H9 (cell line): ENCODE measurements around the gene XXYLT1. TPM values are rescaled to one million over a fixed set of nuclear protein-coding genes. Genes with fewer than 3 reads are reported as not detected.
A peak's percentile ranks its signal among the peaks of the same experiment; 100 is the strongest.

ENCODE experiments used
- DNase-seq: peaks from one replicate; pipeline ENCODE4 v3.0.0-alpha.2; 2017
- H2AFZ ChIP-seq: one replicate; pipeline ENCODE4 v1.6.1; 2013; ENCODE audit warnings: mild to moderate bottlenecking, low read length, control low read depth, moderate library complexity
- H2AK5ac ChIP-seq: 2 replicates; pipeline ENCODE4 v1.6.1; 2013; ENCODE audit warnings: low read length, control low read depth, mixed read lengths; ENCODE audit not compliant: insufficient read length
- H2BK120ac ChIP-seq: one replicate; pipeline ENCODE4 v1.6.1; 2013; ENCODE audit warnings: low read depth, mild to moderate bottlenecking, low read length, control low read depth, inconsistent platforms; ENCODE audit not compliant: poor library complexity, severe bottlenecking
- H2BK12ac ChIP-seq: 2 replicates; pipeline ENCODE4 v1.6.1; 2013; ENCODE audit warnings: low read length, control low read depth, mixed read lengths, low read depth; ENCODE audit not compliant: insufficient read length
- H2BK15ac ChIP-seq: 2 replicates; pipeline ENCODE4 v1.6.1; 2013; ENCODE audit warnings: low read depth, low read length, control low read depth
- H2BK20ac ChIP-seq: one replicate; pipeline ENCODE4 v1.6.1; 2013; ENCODE audit warnings: low read depth, mild to moderate bottlenecking, low read length, control low read depth, inconsistent platforms; ENCODE audit not compliant: poor library complexity, severe bottlenecking
- H2BK5ac ChIP-seq: 2 replicates; pipeline ENCODE4 v1.6.1; 2013; ENCODE audit warnings: low read length, control low read depth, mixed read lengths; ENCODE audit not compliant: insufficient read length
- H3K14ac ChIP-seq: 2 replicates; pipeline ENCODE4 v1.6.1; 2013; ENCODE audit warnings: low read length, control low read depth; ENCODE audit not compliant: insufficient read depth
- H3K18ac ChIP-seq: 2 replicates; pipeline ENCODE4 v1.6.1; 2013; ENCODE audit warnings: low read depth, mild to moderate bottlenecking, mixed read lengths, low read length, control low read depth; ENCODE audit not compliant: insufficient read length
- H3K23ac ChIP-seq: 2 replicates; pipeline ENCODE4 v1.6.1; 2013; ENCODE audit warnings: low read length, control low read depth, mixed read lengths, low read depth; ENCODE audit not compliant: insufficient read length
- H3K23me2 ChIP-seq: 2 replicates; pipeline ENCODE4 v1.6.1; 2013; ENCODE audit warnings: low read depth, mild to moderate bottlenecking, mixed read lengths, low read length, control low read depth; ENCODE audit not compliant: insufficient read length, poor library complexity, severe bottlenecking
- H3K27ac ChIP-seq: 2 replicates; pipeline ENCODE4 v1.5.1; 2013; ENCODE audit warnings: low read length, control low read depth, mixed read lengths, low read depth; ENCODE audit not compliant: insufficient read length
- H3K27me3 ChIP-seq: 2 replicates; pipeline ENCODE4 v1.6.1; 2013; ENCODE audit warnings: low read length, control low read depth, inconsistent platforms; ENCODE audit not compliant: insufficient read depth
- H3K4ac ChIP-seq: 2 replicates; pipeline ENCODE4 v1.6.1; 2013; ENCODE audit warnings: low read depth, mild to moderate bottlenecking, control low read depth, inconsistent platforms, low read length, moderate library complexity
- H3K4me1 ChIP-seq: 2 replicates; pipeline ENCODE4 v1.6.1; 2013; ENCODE audit warnings: low read length, control low read depth, inconsistent platforms; ENCODE audit not compliant: insufficient read depth
- H3K4me2 ChIP-seq: 2 replicates; pipeline ENCODE4 v1.6.1; 2013; ENCODE audit warnings: low read length, control low read depth, mixed read lengths; ENCODE audit not compliant: insufficient read length, insufficient read depth
- H3K56ac ChIP-seq: 2 replicates; pipeline ENCODE4 v1.6.1; 2013; ENCODE audit warnings: low read depth, mild to moderate bottlenecking, mixed read lengths, low read length, control low read depth; ENCODE audit not compliant: insufficient read length
- H3K79me1 ChIP-seq: 2 replicates; pipeline ENCODE4 v1.6.1; 2013; ENCODE audit warnings: low read depth, mild to moderate bottlenecking, moderate library complexity, low read length, control low read depth, inconsistent platforms; ENCODE audit not compliant: insufficient read depth, poor library complexity, severe bottlenecking
- H3K79me2 ChIP-seq: 2 replicates; pipeline ENCODE4 v1.6.1; 2013; ENCODE audit warnings: low read length, control low read depth, inconsistent platforms; ENCODE audit not compliant: insufficient read depth
- H3K9ac ChIP-seq: 2 replicates; pipeline ENCODE4 v1.6.1; 2013; ENCODE audit warnings: low read length, control low read depth, mixed read lengths; ENCODE audit not compliant: insufficient read length; ENCODE audit errors: extremely low read depth
- H3K9me3 ChIP-seq: one replicate; pipeline ENCODE4 v1.6.1; 2013; ENCODE audit warnings: low read depth, low read length, inconsistent platforms; ENCODE audit not compliant: control insufficient read depth
- H3T11ph ChIP-seq: one replicate; pipeline ENCODE4 v1.6.1; 2013; ENCODE audit warnings: mild to moderate bottlenecking, low read length, control low read depth, inconsistent platforms
- H4K20me1 ChIP-seq: one replicate; pipeline ENCODE4 v1.6.1; 2013; ENCODE audit not compliant: control insufficient read depth, insufficient read length, insufficient read depth
- H4K5ac ChIP-seq: 2 replicates; pipeline ENCODE4 v1.6.1; 2013; ENCODE audit warnings: low read depth, mild to moderate bottlenecking, mixed read lengths, low read length, control low read depth; ENCODE audit not compliant: insufficient read length
- H4K8ac ChIP-seq: replicated peaks from 2 replicates; pipeline ENCODE4 v1.6.1; 2013; ENCODE audit warnings: low read length, control low read depth, mixed read lengths, low read depth; ENCODE audit not compliant: insufficient read length
- H4K91ac ChIP-seq: 2 replicates; pipeline ENCODE4 v1.6.1; 2013; ENCODE audit warnings: low read depth, mild to moderate bottlenecking, moderate library complexity, mixed read lengths, low read length, control low read depth; ENCODE audit not compliant: insufficient read length
- H3K27ac Mint-ChIP-seq, 3 experiments: 2 replicates in 2 of 3; 3 replicates in 1 of 3; pipeline ENCODE4 v1.8.0; 2020 to 2021; ENCODE audit warnings: mixed read lengths in 3 of 3, mild to moderate bottlenecking in 1 of 3, moderate library complexity in 1 of 3
- H3K27me3 Mint-ChIP-seq: 2 replicates; pipeline ENCODE4 v1.8.0; 2021; ENCODE audit warnings: low read depth, mild to moderate bottlenecking, moderate library complexity, mixed read lengths
- H3K36me3 Mint-ChIP-seq, 3 experiments: 2 replicates in 2 of 3; 3 replicates in 1 of 3; pipeline ENCODE4 v1.8.0; 2020 to 2021; ENCODE audit warnings: low read depth in 3 of 3, mixed read lengths in 3 of 3; ENCODE audit not compliant: insufficient read depth in 1 of 3
- H3K4me1 Mint-ChIP-seq, 2 experiments: 2 replicates each; pipeline ENCODE4 v1.8.0; 2020; ENCODE audit warnings: mixed read lengths in 2 of 2
- H3K4me3 Mint-ChIP-seq, 2 experiments: 2 replicates in 1 of 2; 3 replicates in 1 of 2; pipeline ENCODE4 v1.8.0; 2020 to 2021; ENCODE audit warnings: mild to moderate bottlenecking in 2 of 2, mixed read lengths in 2 of 2, moderate library complexity in 1 of 2
- H3K9me3 Mint-ChIP-seq, 2 experiments: 2 replicates in 1 of 2; 3 replicates in 1 of 2; pipeline ENCODE4 v1.8.0; 2020; ENCODE audit warnings: mild to moderate bottlenecking in 2 of 2, mixed read lengths in 2 of 2, moderate library complexity in 1 of 2
- CTCF ChIP-seq: fragments of 200-600 bp; sonication (generic); conservative IDR thresholded peaks from 3 replicates; pipeline ENCODE4 v1.8.0; 2021; ENCODE audit warnings: antibody characterized with exemption, mild to moderate bottlenecking
- WGBS: extraction: QIAGEN DNeasy Blood & Tissue Kit; methylation state at CpG from one replicate; pipeline ENCODE4 v1.1.7; 2013; ENCODE audit warnings: missing lambda C conversion rate, low lambda C conversion rate, mixed read lengths; ENCODE audit not compliant: insufficient read length; ENCODE audit errors: extremely low coverage; 5-methylcytosine and 5-hydroxymethylcytosine counted together
- total RNA-seq: library from RNA; stranded (reverse); gene quantifications from 2 replicates; pipeline ENCODE4 v1.2.1, GENCODE V29; 2021

The XXYLT1 gene
- total RNA-seq, 1 experiment from 2014 or later: 22.7 TPM

- Histone ChIP-seq H3K23ac (no peak overlapping the region), H2BK120ac (no peak overlapping the region), H2BK5ac (no peak overlapping the region), H2BK20ac (no peak overlapping the region), H3K18ac (no peak overlapping the region), H3K4me2 (no peak overlapping the region), H3K9ac (no peak overlapping the region), H2AFZ (no peak overlapping the region), H3T11ph (no peak overlapping the region), H4K91ac (no peak overlapping the region), H3K27me3 (no peaks in the 10 kb centered on the region), H4K8ac (no peak overlapping the region), H3K79me1 (no peaks in the 10 kb centered on the region), H3K27ac (no peak overlapping the region), H3K9me3 (no peaks in the 10 kb centered on the region), H3K79me2 (no peaks in the 10 kb centered on the region), H3K14ac (no peak overlapping the region), H3K4ac (no peak overlapping the region), H3K23me2 (no peaks in the 10 kb centered on the region), H2BK12ac (no peak overlapping the region), H3K56ac (no peak overlapping the region), H2AK5ac (no peak overlapping the region), H4K20me1 (no peaks in the 10 kb centered on the region), H3K4me1 (peaks cover 17% of the 10 kb centered on the region; the same call in 1 of the 2 replicates), H2BK15ac (no peak overlapping the region), H4K5ac (no peak overlapping the region)
- TF ChIP-seq CTCF: no peak
- Mint-ChIP-seq H3K27ac (peak overlapping the region in 2 of 3 experiments; percentile 79 to 90; a peak in 5 of 7 replicates), H3K36me3 (peaks cover 2 to 8% (median 8%) of the 10 kb centered on the region in 3 experiments; a peak in 5 of 7 replicates), H3K4me3 (peak overlapping the region in 1 of 2 experiments; percentile 58; a peak in 2 of 5 replicates), H3K27me3 (no peaks in the 10 kb centered on the region; the same call in 1 of the 2 replicates), H3K9me3 (no peaks in the 10 kb centered on the region), H3K4me1 (peaks cover 63 to 75% of the 10 kb centered on the region in 2 experiments)
- DNase-seq: no peak
- no CpG with 5 or more reads among the region's 16 CpGs for WGBS
Observed at GRCh38 chr3:195154111-195154791, 116.7 kb downstream of the XXYLT1 start.
